Keratinocyte (primary cell): ENCODE data around the gene SKP1. TPM values are rescaled to one million over a fixed set of nuclear protein-coding genes. Genes with fewer than 3 reads are reported as not detected.
A peak's percentile ranks its signal among the peaks of the same experiment; 100 is the strongest.

Source experiments
- DNase-seq: peaks from one replicate; pipeline ENCODE4 v3.0.0-alpha.2; 2011; ENCODE audit warnings: low read depth, missing footprints, low spot score
- FAIRE-seq: peaks from 2 replicates; lab custom pipeline; 2011; peaks lifted over from hg19 to GRCh38; lab: Jason Lieb, UNC
- H2AFZ ChIP-seq: 2 replicates; pipeline ENCODE4 v1.6.0; 2012; ENCODE audit warnings: low read length, control low read depth, inconsistent platforms; ENCODE audit not compliant: control insufficient read depth
- H3K27ac ChIP-seq: 2 replicates; pipeline ENCODE4 v1.5.1; 2011; ENCODE audit warnings: low read length; ENCODE audit not compliant: control insufficient read depth, insufficient read depth
- H3K27me3 ChIP-seq: 3 replicates; pipeline ENCODE4 v1.6.0; 2011; ENCODE audit warnings: low read length; ENCODE audit not compliant: control insufficient read depth, insufficient read depth; ENCODE audit errors: extremely low read depth
- H3K36me3 ChIP-seq, 2 experiments: 2 replicates in 1 of 2; 3 replicates in 1 of 2; pipeline ENCODE4 v1.5.1; 2011; ENCODE audit warnings: low read length in 2 of 2, mild to moderate bottlenecking in 1 of 2; ENCODE audit not compliant: control insufficient read depth in 2 of 2, insufficient read depth in 2 of 2; ENCODE audit errors: extremely low read depth in 1 of 2
- H3K4me1 ChIP-seq: 3 replicates; pipeline ENCODE4 v1.5.1; 2011; ENCODE audit warnings: low read length; ENCODE audit not compliant: control insufficient read depth, insufficient read depth; ENCODE audit errors: extremely low read depth
- H3K4me2 ChIP-seq: 3 replicates; pipeline ENCODE4 v1.6.0; 2011; ENCODE audit warnings: low read depth, low read length; ENCODE audit not compliant: control insufficient read depth, insufficient read depth; ENCODE audit errors: extremely low read depth
- H3K4me3 ChIP-seq, 3 experiments: fragments of 200-600 bp in 1 of 3; sonication (generic) in 1 of 3; 2 replicates in 2 of 3; 3 replicates in 1 of 3; pipeline ENCODE4 v1.5.1; 2011 to 2016; ENCODE audit warnings: low read length in 3 of 3, mild to moderate bottlenecking in 3 of 3, control low read depth in 2 of 3, inconsistent platforms in 1 of 3, low read depth in 1 of 3, mixed read lengths in 1 of 3, mixed run types in 1 of 3, moderate library complexity in 1 of 3; ENCODE audit not compliant: control insufficient read depth in 2 of 3, insufficient read depth in 2 of 3; ENCODE audit errors: extremely low read depth in 1 of 3
- H3K79me2 ChIP-seq: 2 replicates; pipeline ENCODE4 v1.6.0; 2012; ENCODE audit warnings: low read length; ENCODE audit not compliant: control insufficient read depth, insufficient read depth
- H3K9ac ChIP-seq: 3 replicates; pipeline ENCODE4 v1.6.0; 2011; ENCODE audit warnings: low read length; ENCODE audit not compliant: control insufficient read depth, insufficient read depth; ENCODE audit errors: extremely low read depth
- H3K9me1 ChIP-seq: 3 replicates; pipeline ENCODE4 v1.6.0; 2011; ENCODE audit warnings: low read length; ENCODE audit not compliant: control insufficient read depth, insufficient read depth; ENCODE audit errors: extremely low read depth
- H3K9me3 ChIP-seq: 2 replicates; pipeline ENCODE4 v1.5.1; 2012; ENCODE audit warnings: low read depth, low read length; ENCODE audit not compliant: control insufficient read depth
- H4K20me1 ChIP-seq: 3 replicates; pipeline ENCODE4 v1.6.0; 2011; ENCODE audit warnings: low read length; ENCODE audit not compliant: control insufficient read depth, insufficient read depth; ENCODE audit errors: extremely low read depth
- EZH2 ChIP-seq: IDR thresholded peaks from one replicate; pipeline ENCODE4 v1.6.1; 2012; ENCODE audit warnings: inconsistent platforms, mild to moderate bottlenecking, low read length, moderate library complexity
- dilution Hi-C: fragments of 300-500 bp; cut with MboI; formaldehyde crosslinking; loops from one replicate; pipeline ENCODE4 v1.7.0; 2020; ENCODE audit warnings: low sequenced_read_pairs; ENCODE audit not compliant: extremely low pct_ligation_motif_present
- polyA plus RNA-seq, 5 experiments: library from polyadenylated mRNA; depleted of rRNA in 3 of 5; stranded (reverse) in 3 of 5; stranded (forward) in 1 of 5; unstranded in 1 of 5; fragments of >200 nt; gene quantifications; 1 replicate in 1 of 5; 2 replicates in 3 of 5; 3 replicates in 1 of 5; pipeline versions ENCODE4 v1.2.1 to v1.2.3, GENCODE V29; 2011 to 2012; ENCODE audit warnings: missing spikeins in 2 of 5, low read depth in 1 of 5, low replicate concordance in 1 of 5
- TF ChIP-seq, protein P1 (sequence below), 3 experiments: IDR thresholded peaks in 1 of 3; conservative IDR thresholded peaks in 1 of 3; optimal IDR thresholded peaks in 1 of 3; 2 replicates in 2 of 3; 3 replicates in 1 of 3; pipeline versions ENCODE3 to v1.5.1; 2011; ENCODE audit warnings: low read length in 3 of 3, mild to moderate bottlenecking in 3 of 3, moderate library complexity in 2 of 3, control low read depth in 1 of 3, inconsistent platforms in 1 of 3; ENCODE audit not compliant: insufficient read depth in 2 of 3; ENCODE audit errors: extremely low read depth in 1 of 3

The SKP1 gene
- polyA plus RNA-seq, 1 donor (not counting 4 experiments of a cell fraction or from before 2014, with no cell fraction given) = 444 TPM

DNA sequence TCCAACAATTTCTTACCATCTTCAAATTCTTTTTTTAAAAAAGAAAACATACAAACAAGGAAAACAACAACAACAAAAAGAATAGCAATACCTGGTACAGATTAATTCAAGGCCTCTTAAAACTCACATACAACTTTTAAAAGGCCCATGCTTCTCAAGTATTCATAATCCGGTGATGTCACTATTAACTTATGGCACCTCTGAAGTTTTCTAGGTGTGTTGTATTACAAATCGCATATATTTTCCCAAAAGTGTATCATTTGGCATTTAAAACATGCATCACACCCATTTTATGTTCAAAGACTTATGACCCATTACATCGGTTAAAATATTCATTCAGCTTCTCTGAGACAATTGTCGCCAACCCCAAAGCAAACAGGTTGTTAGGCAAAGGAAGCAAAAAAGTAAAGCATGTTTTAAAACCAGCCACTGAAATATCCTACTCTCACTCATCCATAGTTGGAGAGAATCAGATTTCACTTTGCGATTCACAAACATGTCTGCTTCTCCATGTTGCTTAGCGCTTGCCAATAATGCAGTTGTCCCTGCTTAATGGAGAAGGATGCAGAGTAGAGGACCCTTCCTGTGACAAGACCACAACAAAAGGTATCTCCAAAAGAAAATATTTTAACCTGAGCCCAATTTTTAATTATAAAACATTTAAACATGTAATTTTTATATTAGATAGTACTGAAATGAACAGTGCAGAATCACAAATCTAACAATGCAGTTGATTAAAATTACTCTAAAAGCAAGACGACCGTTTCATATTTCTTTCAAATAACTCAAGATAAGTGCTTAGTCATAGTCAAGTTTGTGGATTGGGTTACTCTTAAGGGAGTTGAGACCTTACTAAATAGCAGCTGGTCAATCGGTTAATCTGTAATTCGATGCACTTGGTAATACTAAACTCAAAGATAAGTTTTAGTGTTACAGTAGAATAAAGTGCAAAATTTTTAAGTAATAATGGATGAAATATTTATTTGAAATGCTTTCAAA lies 1.6 kb downstream of the SKP1 start:
- Histone ChIP-seq H4K20me1 (peaks cover 12% of the 10 kb centered on the region), H3K36me3 (peaks cover 3 to 10% of the 10 kb centered on the region in 2 experiments), H3K4me2 (peak overlapping the region; percentile 96), H2AFZ (no peak overlapping the region), H3K9ac (peak overlapping the region; percentile 97), H3K27me3 (no peaks in the 10 kb centered on the region), H3K4me1 (peaks cover 17% of the 10 kb centered on the region), H3K4me3 (peak overlapping the region; percentile 84 to 97 (median 91)), H3K9me1 (no peaks in the 10 kb centered on the region), H3K27ac (peak overlapping the region; percentile 96), H3K79me2 (peaks cover 64% of the 10 kb centered on the region), H3K9me3 (no peaks in the 10 kb centered on the region)
- TF ChIP-seq, protein P1, sequence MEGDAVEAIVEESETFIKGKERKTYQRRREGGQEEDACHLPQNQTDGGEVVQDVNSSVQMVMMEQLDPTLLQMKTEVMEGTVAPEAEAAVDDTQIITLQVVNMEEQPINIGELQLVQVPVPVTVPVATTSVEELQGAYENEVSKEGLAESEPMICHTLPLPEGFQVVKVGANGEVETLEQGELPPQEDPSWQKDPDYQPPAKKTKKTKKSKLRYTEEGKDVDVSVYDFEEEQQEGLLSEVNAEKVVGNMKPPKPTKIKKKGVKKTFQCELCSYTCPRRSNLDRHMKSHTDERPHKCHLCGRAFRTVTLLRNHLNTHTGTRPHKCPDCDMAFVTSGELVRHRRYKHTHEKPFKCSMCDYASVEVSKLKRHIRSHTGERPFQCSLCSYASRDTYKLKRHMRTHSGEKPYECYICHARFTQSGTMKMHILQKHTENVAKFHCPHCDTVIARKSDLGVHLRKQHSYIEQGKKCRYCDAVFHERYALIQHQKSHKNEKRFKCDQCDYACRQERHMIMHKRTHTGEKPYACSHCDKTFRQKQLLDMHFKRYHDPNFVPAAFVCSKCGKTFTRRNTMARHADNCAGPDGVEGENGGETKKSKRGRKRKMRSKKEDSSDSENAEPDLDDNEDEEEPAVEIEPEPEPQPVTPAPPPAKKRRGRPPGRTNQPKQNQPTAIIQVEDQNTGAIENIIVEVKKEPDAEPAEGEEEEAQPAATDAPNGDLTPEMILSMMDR (optimal IDR thresholded peaks at IDR 0.05 in 1 of 3, IDR thresholded peaks at IDR 0.05 in 1 of 3, conservative IDR thresholded peaks at IDR 0.05 in 1 of 3; ENCODE audit: extremely low read depth in 1 of 3, insufficient read depth in 2 of 3, low read length in 3 of 3) = no peak
- TF ChIP-seq EZH2 = no peak
- dilution Hi-C loops = no loop called here
- FAIRE-seq (no peak), DNase-seq (no peak)

DNA sequence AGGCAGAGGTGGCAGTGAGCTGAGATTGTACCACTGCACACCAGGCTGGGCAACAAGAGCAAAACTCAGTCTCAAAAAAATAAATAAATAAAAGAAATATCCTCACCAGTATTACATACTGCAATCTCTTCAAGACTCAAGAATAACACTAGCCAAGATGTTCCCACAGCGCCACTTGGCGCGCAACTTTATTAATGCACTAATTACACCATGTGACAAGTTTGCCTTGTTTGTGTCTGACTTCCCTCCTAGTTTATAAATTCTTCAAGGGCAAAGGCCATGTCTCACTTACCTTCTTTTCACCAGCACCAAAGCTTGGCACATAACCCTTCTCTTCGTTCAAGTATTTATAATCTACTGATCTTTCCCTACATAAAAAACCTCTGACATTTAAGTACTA lies 4.8 kb downstream of the SKP1 start:
- H4K20me1 ChIP-seq = peaks cover 14% of the 10 kb centered on the region
- no peak for DNase-seq
- peaks cover 14 to 22% of the 10 kb centered on the region in 2 experiments for H3K36me3 ChIP-seq

More for the DNA sequence above, 4.8 kb downstream of the SKP1 start:
- Histone ChIP-seq H3K4me1 (peaks cover 8% of the 10 kb centered on the region), H3K9me3 (no peaks in the 10 kb centered on the region), H3K4me2 (no peak overlapping the region), H3K27ac (no peak overlapping the region), H2AFZ (no peak overlapping the region), H3K9ac (no peak overlapping the region), H3K4me3 (no peak overlapping the region), H3K27me3 (no peaks in the 10 kb centered on the region), H3K9me1 (no peaks in the 10 kb centered on the region), H3K79me2 (peaks cover 88% of the 10 kb centered on the region)
- TF ChIP-seq EZH2 = no peak
- TF ChIP-seq, protein P1 (optimal IDR thresholded peaks at IDR 0.05 in 1 of 3, IDR thresholded peaks at IDR 0.05 in 1 of 3, conservative IDR thresholded peaks at IDR 0.05 in 1 of 3; ENCODE audit: extremely low read depth in 1 of 3, insufficient read depth in 2 of 3, low read length in 3 of 3) = peak in 1 of 3 experiments; percentile 28
- no peak for FAIRE-seq
- dilution Hi-C loops = no loop called here
